Transverse colon (tissue), 4 donors: Measurements from ENCODE around the gene DRC3. TPM values are rescaled to one million over a fixed set of nuclear protein-coding genes. Genes with fewer than 3 reads are reported as not detected.

Source experiments
- DNase-seq: peaks from one replicate; pipeline ENCODE4 v3.0.0-alpha.2; 2019
- H3K27ac ChIP-seq, 4 donors: fragments of 200-600 bp; sonication (generic); 2 replicates each; pipeline ENCODE4 v1.5.1; 2016 to 2018; ENCODE audit warnings: inconsistent platforms in 4 of 4
- H3K27me3 ChIP-seq: fragments of 200-600 bp; sonication (generic); 2 replicates; pipeline ENCODE4 v1.5.1; 2017; ENCODE audit warnings: inconsistent platforms
- H3K36me3 ChIP-seq, 4 donors: fragments of 200-600 bp; sonication (generic); 2 replicates each; pipeline ENCODE4 v1.5.1; 2017 to 2019; ENCODE audit warnings: inconsistent platforms in 4 of 4
- H3K4me1 ChIP-seq, 4 donors: fragments of 200-600 bp; sonication (generic); 2 replicates each; pipeline ENCODE4 v1.5.1; 2017 to 2020; ENCODE audit warnings: inconsistent platforms in 4 of 4
- H3K4me3 ChIP-seq, 4 donors: fragments of 200-600 bp; sonication (generic); 1 replicate in 1 of 4; 2 replicates in 3 of 4; pipeline versions ENCODE4 v1.5.1 to v1.6.1; 2017 to 2019; ENCODE audit warnings: inconsistent platforms in 4 of 4
- H3K9me3 ChIP-seq, 2 donors: fragments of 200-600 bp; sonication (generic); 2 replicates each; pipeline ENCODE4 v1.5.1; 2017 to 2019; ENCODE audit warnings: inconsistent platforms in 2 of 2
- CTCF ChIP-seq, 5 experiments: fragments of 200-600 bp in 3 of 5; fragments of 450-650 bp in 2 of 5; sonication (generic) in 3 of 5; IDR thresholded peaks; 1 replicate in 2 of 5; 2 replicates in 3 of 5; pipeline ENCODE4 v1.5.1; 2016 to 2017; ENCODE audit warnings: antibody characterized with exemption in 5 of 5, inconsistent platforms in 3 of 5, mild to moderate bottlenecking in 2 of 5, moderate library complexity in 1 of 5
- EP300 ChIP-seq: sonication (generic); formaldehyde crosslinking; IDR thresholded peaks from one replicate; pipeline ENCODE4 v1.6.1; 2017; ENCODE audit warnings: antibody characterized with exemption, low read depth
- POLR2A ChIP-seq: fragments of 450-650 bp; IDR thresholded peaks from one replicate; pipeline ENCODE4 v1.6.1; 2016; ENCODE audit warnings: antibody characterized with exemption, mild to moderate bottlenecking, moderate library complexity
- POLR2AphosphoS5 ChIP-seq, 3 donors: sonication (generic); formaldehyde crosslinking; IDR thresholded peaks; one replicate each; pipeline ENCODE4 v1.6.1; 2016; ENCODE audit warnings: antibody characterized with exemption in 3 of 3
- WGBS, 2 donors: methylation state at CpG; one replicate each; pipeline ENCODE4 v1.1.5; 2018; ENCODE audit warnings: low coverage in 1 of 2; 5-methylcytosine and 5-hydroxymethylcytosine counted together
- in situ Hi-C, 4 donors: fragments of 200-750 bp; cut with MboI; loops; one replicate each; pipeline versions ENCODE4 v1.15.0 to v1.15.1; 2017; ENCODE audit warnings: low sequenced_read_pairs in 3 of 4, low pct_ligation_motif_present in 1 of 4, low pct_unique_long_range_greater_than_20kb in 1 of 4
- intact Hi-C: fragments of 100-400 bp; cut with DNase I; formaldehyde crosslinking; loops from one replicate; pipeline ENCODE4 v1.15.1; 2023; ENCODE audit warnings: low total_unique reads
- total RNA-seq, 4 donors: library from RNA; depleted of rRNA; stranded (reverse); fragments of >200 nt; gene quantifications; one replicate each; pipeline ENCODE4 v1.1.0, GENCODE V29; 2016

The DRC3 gene
- total RNA-seq, 4 donors from 2014 or later, result 0.64 to 1.8 (median 0.82) TPM; not detected in 1

GRCh38 chr17:18033442-18034099 is 60.9 kb downstream of the DRC3 start:
- no peaks in the 10 kb centered on the region for H3K9me3 ChIP-seq
- TF ChIP-seq EP300, result no peak
- TF ChIP-seq POLR2A, result no peak
- no peak for TF ChIP-seq POLR2AphosphoS5 (IDR thresholded peaks at IDR 0.05)
- peak; percentile 52 to 64 (median 59) for TF ChIP-seq CTCF (IDR thresholded peaks at IDR 0.05)
- no peak overlapping the region for H3K4me3 ChIP-seq
- intact Hi-C loops, result no loop called here
- H3K27me3 ChIP-seq, result no peaks in the 10 kb centered on the region
- 10 to 21% methylated on average over 2 to 5 of the region's 5 CpGs for WGBS, 2 donors
- no peak overlapping the region for H3K27ac ChIP-seq
- peak; percentile 50 for DNase-seq
- in situ Hi-C loops, result loop anchor here (10.0 to 25.0 kb wide), 5 partner anchors 139 to 349 kb away; partner anchors contain the start of gene RAI1 (in 2 of the 4)
- peaks cover 9 to 25% (median 15%) of the 10 kb centered on the region in 4 donors for H3K4me1 ChIP-seq
- H3K36me3 ChIP-seq, result no peaks in the 10 kb centered on the region

GRCh38 chr17:18035704-18036103 is 63.0 kb downstream of the DRC3 start:
- Histone ChIP-seq H3K27me3 (no peaks in the 10 kb centered on the region), H3K4me1 (peaks cover 15 to 33% (median 24%) of the 10 kb centered on the region in 4 donors), H3K9me3 (no peaks in the 10 kb centered on the region), H3K27ac (no peak overlapping the region), H3K4me3 (no peak overlapping the region), H3K36me3 (no peaks in the 10 kb centered on the region)
- WGBS, 2 donors, result 76% methylated on average over 2 of the region's 2 CpGs; no CpG with 5 or more reads in 1 of the 2 donors
- DNase-seq, result no peak
- intact Hi-C loops, result loop anchor here (5.0 kb wide), 1 partner anchor 168 kb away; no protein-coding TSS in a partner anchor
- TF ChIP-seq CTCF (IDR thresholded peaks at IDR 0.05), result no peak
- TF ChIP-seq POLR2AphosphoS5 (IDR thresholded peaks at IDR 0.05), result no peak
- no peak for TF ChIP-seq POLR2A
- TF ChIP-seq EP300, result no peak
- in situ Hi-C loops, result loop anchor here (5.0 to 25.0 kb wide), 6 partner anchors 141 to 358 kb away; partner anchors contain the start of gene RAI1 (in 2 of the 4)

- no peak for TF ChIP-seq EP300
- TF ChIP-seq POLR2A, result no peak
- TF ChIP-seq CTCF (IDR thresholded peaks at IDR 0.05), result no peak
- TF ChIP-seq POLR2AphosphoS5 (IDR thresholded peaks at IDR 0.05), result no peak
- in situ Hi-C loops, result loop anchor here (5.0 to 25.0 kb wide), 6 partner anchors 143 to 360 kb away; partner anchors contain the start of gene RAI1 (in 2 of the 4)
These were observed 64.8 kb downstream of the DRC3 start for GRCh38 chr17:18037486-18037885.

GRCh38 chr17:18038149-18038850 is 65.6 kb downstream of the DRC3 start:
- no peaks in the 10 kb centered on the region for H3K36me3 ChIP-seq
- peak overlapping the region; percentile 83 to 92 (median 90) for H3K27ac ChIP-seq
- no peaks in the 10 kb centered on the region for H3K27me3 ChIP-seq
- peaks cover 20 to 41% (median 28%) of the 10 kb centered on the region in 4 donors for H3K4me1 ChIP-seq
- TF ChIP-seq POLR2AphosphoS5 (IDR thresholded peaks at IDR 0.05), result no peak
- no peak for DNase-seq
- WGBS, 2 donors, result 0 to 3% methylated on average over 4 to 13 of the region's 13 CpGs
- no peaks in the 10 kb centered on the region for H3K9me3 ChIP-seq
- H3K4me3 ChIP-seq, result peak overlapping the region; percentile 68 to 94 (median 80)
- in situ Hi-C loops, result loop anchor here (5.0 to 25.0 kb wide), 6 partner anchors 143 to 361 kb away; partner anchors contain the start of gene RAI1 (in 2 of the 4)
- intact Hi-C loops, result loop anchor here (5.0 kb wide), 1 partner anchor 171 kb away; no protein-coding TSS in a partner anchor

More at GRCh38 chr17:18037486-18037885, 64.8 kb downstream of the DRC3 start:
- Histone ChIP-seq H3K9me3 (no peaks in the 10 kb centered on the region), H3K36me3 (no peaks in the 10 kb centered on the region), H3K4me1 (peaks cover 20 to 42% (median 28%) of the 10 kb centered on the region in 4 donors), H3K4me3 (no peak overlapping the region), H3K27ac (no peak overlapping the region), H3K27me3 (no peaks in the 10 kb centered on the region)
- DNase-seq, result no peak
- intact Hi-C loops, result loop anchor here (5.0 kb wide), 1 partner anchor 170 kb away; no protein-coding TSS in a partner anchor
- 0 to 59% methylated on average over 1 to 6 of the region's 6 CpGs for WGBS, 2 donors
